Mesothelial cell of epicardium (in vitro differentiated cells): ENCODE data around the gene RPIA. TPM values are rescaled to one million over a fixed set of nuclear protein-coding genes. Genes with fewer than 3 reads are reported as not detected.

ENCODE experiments used
- DNase-seq, 2 experiments: peaks; one replicate each; pipeline ENCODE4 v3.0.0; 2021; ENCODE audit warnings: low spot score in 2 of 2; ENCODE audit not compliant: unreplicated experiment in 2 of 2
- H3K27ac Mint-ChIP-seq: 2 replicates; pipeline ENCODE4 v1.8.0; 2021; ENCODE audit warnings: mixed read lengths
- H3K27me3 Mint-ChIP-seq: 2 replicates; pipeline ENCODE4 v1.8.0; 2021; ENCODE audit warnings: low read depth, mixed read lengths
- H3K36me3 Mint-ChIP-seq: 2 replicates; pipeline ENCODE4 v1.8.0; 2021; ENCODE audit warnings: mixed read lengths
- H3K4me1 Mint-ChIP-seq: 2 replicates; pipeline ENCODE4 v1.8.0; 2021; ENCODE audit warnings: mixed read lengths
- H3K4me3 Mint-ChIP-seq: 2 replicates; pipeline ENCODE4 v1.8.0; 2021; ENCODE audit warnings: mild to moderate bottlenecking, moderate library complexity, mixed read lengths
- H3K9me3 Mint-ChIP-seq: 2 replicates; pipeline ENCODE4 v1.8.0; 2021; ENCODE audit warnings: mixed read lengths
- total RNA-seq: library from RNA; stranded (reverse); gene quantifications from 3 replicates; pipeline ENCODE4 v1.2.1, GENCODE V29; 2021
- TF ChIP-seq, protein P1 (sequence below): fragments of 200-600 bp; sonication (generic); IDR thresholded peaks from one replicate; pipeline ENCODE4 v1.5.0; 2021; ENCODE audit warnings: antibody characterized with exemption; ENCODE audit not compliant: unreplicated experiment

The RPIA gene
- total RNA-seq, 1 donor from 2014 or later = 22.5 TPM

- Mint-ChIP-seq H3K4me3 (no peak overlapping the region), H3K27ac (no peak overlapping the region), H3K4me1 (no peaks in the 10 kb centered on the region), H3K9me3 (peaks cover 32% of the 10 kb centered on the region), H3K27me3 (no peaks in the 10 kb centered on the region), H3K36me3 (peaks cover 77% of the 10 kb centered on the region)
- TF ChIP-seq, protein P1, sequence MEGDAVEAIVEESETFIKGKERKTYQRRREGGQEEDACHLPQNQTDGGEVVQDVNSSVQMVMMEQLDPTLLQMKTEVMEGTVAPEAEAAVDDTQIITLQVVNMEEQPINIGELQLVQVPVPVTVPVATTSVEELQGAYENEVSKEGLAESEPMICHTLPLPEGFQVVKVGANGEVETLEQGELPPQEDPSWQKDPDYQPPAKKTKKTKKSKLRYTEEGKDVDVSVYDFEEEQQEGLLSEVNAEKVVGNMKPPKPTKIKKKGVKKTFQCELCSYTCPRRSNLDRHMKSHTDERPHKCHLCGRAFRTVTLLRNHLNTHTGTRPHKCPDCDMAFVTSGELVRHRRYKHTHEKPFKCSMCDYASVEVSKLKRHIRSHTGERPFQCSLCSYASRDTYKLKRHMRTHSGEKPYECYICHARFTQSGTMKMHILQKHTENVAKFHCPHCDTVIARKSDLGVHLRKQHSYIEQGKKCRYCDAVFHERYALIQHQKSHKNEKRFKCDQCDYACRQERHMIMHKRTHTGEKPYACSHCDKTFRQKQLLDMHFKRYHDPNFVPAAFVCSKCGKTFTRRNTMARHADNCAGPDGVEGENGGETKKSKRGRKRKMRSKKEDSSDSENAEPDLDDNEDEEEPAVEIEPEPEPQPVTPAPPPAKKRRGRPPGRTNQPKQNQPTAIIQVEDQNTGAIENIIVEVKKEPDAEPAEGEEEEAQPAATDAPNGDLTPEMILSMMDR = no peak
- DNase-seq = no peak
Measured at GRCh38 chr2:88747990-88748389, 56.5 kb downstream of the RPIA start.

- TF ChIP-seq, protein P1 = no peak
- Mint-ChIP-seq H3K36me3 (peaks cover 46% of the 10 kb centered on the region), H3K27me3 (no peaks in the 10 kb centered on the region), H3K27ac (no peak overlapping the region), H3K4me1 (no peaks in the 10 kb centered on the region), H3K9me3 (no peaks in the 10 kb centered on the region), H3K4me3 (no peak overlapping the region)
- DNase-seq = no peak
Measured at GRCh38 chr2:88751768-88752167, 60.3 kb downstream of the RPIA start.

DNA sequence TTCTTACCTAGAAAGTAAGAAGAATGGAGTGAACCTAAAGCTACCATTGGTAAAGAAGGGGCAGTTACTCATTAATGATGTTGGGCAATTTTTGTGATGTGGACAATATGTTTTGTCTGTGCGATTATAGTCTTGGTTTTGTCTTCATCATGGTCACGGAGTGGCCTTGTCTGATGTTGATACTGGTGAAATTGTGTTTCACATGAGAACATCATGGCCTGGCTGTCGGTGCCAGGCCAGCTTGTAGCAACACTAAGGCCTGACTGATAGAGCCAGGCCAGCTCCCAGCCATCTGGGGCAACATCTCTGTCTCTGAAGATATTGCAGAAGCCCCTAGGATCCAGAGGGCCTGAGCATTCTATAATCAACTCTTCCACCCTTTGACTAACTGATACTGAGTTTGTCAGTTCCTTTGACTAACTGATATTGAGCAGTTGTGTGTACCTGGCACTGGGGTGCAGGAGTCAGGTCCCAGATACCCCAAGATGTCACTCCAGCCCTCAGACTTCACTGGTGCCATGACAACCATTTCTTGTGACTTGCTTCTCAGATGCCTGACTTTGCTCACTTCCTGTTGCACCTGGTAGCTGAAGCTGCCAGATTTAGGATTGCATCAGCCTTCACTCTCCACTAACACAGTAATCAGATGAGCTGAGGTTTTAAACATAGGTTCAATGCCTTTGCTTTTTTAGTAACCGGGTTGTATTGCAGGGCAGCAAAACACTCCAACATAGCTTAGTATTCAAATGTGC is 62.5 kb downstream of the RPIA start:
- Mint-ChIP-seq H3K36me3 (peaks cover 44% of the 10 kb centered on the region), H3K27ac (no peak overlapping the region), H3K27me3 (no peaks in the 10 kb centered on the region), H3K4me3 (no peak overlapping the region), H3K9me3 (peaks cover 12% of the 10 kb centered on the region), H3K4me1 (no peaks in the 10 kb centered on the region)
- DNase-seq = no peak
- TF ChIP-seq, protein P1 = no peak

GRCh38 chr2:88754585-88755320 is 63.3 kb downstream of the RPIA start:
- Mint-ChIP-seq H3K4me1 (no peaks in the 10 kb centered on the region), H3K9me3 (peaks cover 13% of the 10 kb centered on the region), H3K27me3 (no peaks in the 10 kb centered on the region), H3K4me3 (no peak overlapping the region), H3K36me3 (peaks cover 42% of the 10 kb centered on the region), H3K27ac (no peak overlapping the region)
- no peak for DNase-seq
- TF ChIP-seq, protein P1 = no peak

DNA sequence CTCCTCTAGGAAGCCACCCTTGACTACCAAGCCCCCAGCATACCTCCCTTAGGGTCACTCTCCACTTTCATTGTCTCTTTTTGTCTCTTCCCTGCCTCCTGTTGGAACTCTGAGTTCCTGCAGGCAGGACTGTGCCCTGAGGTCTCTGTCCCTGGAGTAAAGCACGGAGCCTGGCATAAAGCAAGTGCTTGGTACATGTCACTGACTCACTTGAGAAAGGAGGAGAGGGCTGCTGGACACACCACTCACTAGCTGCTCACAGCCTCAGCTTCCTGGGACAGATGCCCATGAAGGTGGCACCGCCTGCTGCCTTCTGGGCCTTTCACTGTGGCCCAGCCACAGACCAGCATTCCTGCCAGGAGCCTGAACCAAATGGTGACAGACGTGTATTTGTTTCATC is 64.4 kb downstream of the RPIA start:
- Mint-ChIP-seq H3K4me1 (no peaks in the 10 kb centered on the region), H3K9me3 (peaks cover 21% of the 10 kb centered on the region), H3K36me3 (peaks cover 39% of the 10 kb centered on the region), H3K27ac (no peak overlapping the region), H3K27me3 (no peaks in the 10 kb centered on the region), H3K4me3 (no peak overlapping the region)
- no peak for DNase-seq
- TF ChIP-seq, protein P1 = no peak
